HuH-7 (cell line): Measurements from ENCODE around the gene DAPK2.
"Not testable (repeated sequence)": the region's sequence is repeated elsewhere in the genome, so short reads cannot be mapped to it uniquely, and the experiment has no call there.

ENCODE experiments used
- DNase-seq: peaks from one replicate; pipeline ENCODE4 v3.0.0; 2011; ENCODE audit warnings: low spot score

The DAPK2 gene

DNA sequence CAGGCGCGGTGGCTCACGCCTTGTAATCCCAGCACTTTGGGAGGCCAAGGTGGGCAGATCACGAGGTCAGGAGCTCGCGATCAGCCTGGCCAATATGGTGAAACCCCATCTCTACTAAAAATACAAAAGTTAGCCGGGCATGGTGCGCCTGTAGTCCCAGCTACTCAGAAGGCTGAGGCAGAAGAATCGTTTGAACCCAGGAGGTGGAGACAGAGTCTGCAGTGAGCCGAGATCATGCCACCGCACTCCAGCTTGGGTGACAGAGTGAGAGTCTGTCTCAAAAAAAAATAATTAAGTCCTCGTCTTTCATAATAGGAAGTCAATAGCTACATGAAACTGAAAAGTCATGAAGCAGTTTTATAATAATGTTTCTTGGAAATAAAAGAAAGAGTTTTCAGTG is 7.4 kb upstream of the DAPK2 start:
- not testable (repeated sequence) for DNase-seq

DNA sequence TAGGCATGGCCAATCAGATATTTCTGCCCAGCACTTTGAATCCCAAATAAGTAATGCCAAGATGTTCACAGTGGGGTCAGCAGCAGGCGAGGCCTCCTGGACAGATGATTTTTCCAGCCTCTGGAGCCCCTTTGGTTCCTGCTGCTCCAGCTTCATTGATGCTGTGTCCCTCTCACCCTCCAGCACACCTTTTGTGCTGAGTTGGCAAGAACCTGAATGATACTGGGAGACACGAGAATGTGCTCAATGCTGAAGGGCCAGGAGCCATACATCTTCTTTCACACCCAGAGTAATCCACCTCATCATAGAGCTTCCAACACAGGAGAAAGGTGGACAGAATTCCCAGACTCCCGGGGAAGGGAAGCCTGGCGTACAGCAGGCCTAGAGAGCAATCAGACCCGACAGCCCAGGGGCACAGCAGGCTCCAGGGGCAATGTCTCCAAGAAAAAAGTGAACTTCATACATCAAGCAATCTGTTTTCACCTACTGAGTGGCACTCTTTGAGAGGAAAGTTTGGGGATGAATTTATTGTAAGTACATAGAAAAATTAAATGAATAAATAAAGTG is 6.7 kb upstream of the DAPK2 start:
- DNase-seq, result no peak

DNA sequence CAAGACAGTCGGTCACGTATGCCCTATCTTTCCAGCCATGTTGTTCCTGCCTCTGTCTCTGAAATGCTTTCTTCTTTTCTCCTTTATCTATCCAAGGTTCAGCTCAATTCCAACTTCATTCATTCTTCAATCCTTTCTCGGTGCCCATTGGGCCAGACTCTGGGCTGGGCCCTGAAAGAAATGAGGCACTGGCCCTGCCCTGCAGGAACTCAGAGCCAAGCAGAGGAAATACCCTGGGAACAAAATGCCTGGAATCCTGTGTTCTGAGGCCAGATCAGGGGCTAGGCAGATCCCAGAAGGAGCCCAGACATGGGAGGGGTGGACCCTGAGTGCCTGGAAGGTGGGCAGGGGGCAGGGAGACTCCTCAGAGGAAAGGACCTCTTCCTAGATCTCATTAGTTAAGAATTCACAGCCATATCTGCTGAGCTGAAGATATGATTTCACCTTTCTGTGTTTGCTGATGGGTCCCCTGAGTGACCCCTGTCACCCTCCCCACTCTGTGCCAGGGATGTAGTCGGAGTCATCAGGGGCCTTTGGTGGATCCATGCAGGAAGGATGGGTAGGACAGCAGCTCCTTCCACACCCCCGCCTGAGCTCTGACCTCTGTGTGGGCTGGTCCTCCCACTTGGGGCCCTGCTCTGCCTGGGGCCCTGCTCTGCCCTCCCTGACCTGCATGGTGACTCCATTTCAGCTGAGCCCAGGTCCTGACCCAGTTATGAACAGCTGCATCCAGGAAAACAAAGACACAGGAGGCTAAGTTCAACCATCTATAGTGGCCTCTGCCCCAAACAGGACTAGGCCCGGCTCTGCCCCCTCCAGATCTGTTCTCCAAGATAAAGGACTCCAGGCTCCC is 5.3 kb upstream of the DAPK2 start:
- DNase-seq, result no peak

DNA sequence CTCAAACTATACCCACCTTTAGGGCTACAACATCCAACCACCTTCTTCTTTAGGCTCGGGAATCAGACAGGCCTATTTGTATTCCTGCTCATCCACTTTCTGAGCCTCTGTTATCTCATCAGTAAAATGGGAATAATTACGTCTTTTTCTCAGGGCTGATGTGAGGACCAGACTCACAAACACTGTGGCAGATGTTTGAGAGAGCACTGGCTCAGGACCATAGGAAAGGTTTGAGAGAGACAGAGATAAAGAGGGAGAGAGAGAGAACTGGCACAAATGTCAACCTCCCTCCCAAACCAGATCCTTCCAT is 4.8 kb upstream of the DAPK2 start:
- no peak for DNase-seq

DNA sequence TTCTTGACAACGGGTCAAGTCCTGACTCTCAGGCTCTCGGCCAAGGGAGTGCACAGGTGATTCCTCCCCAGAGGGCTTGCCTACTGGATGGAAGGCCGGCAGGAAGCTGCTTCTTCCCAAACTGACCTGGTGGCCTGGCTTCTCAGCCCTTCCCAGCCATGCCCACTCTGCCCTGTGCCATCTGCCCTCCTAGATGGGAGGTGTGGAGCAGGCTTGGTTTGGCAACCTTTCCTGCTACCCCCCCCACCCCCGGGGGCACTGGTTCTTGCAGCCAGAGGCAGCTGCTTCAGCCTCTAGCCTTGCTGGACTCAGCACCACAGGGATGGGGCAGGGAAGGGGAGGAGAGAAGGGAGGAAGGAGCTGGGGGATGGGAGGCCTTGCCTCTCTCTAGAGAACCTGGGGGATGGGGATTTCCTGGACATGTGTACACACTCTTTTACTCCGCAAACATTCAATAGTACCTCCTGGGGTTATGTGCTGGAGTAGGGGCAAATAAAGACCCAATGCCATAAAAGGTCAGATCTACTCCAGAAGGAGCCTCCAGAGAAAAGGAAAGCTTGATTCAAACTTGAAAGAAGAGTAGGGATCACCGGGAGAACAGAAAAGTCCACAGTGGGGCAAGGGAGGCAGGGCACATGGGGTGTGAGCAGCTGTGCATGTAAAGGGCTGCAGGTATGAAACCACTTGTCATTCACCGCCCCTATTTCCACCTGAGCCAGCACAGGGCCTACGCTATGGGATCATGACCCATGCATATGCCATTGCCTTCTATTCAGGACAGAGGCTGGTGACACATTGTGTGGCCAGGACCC is 4.2 kb upstream of the DAPK2 start:
- DNase-seq, result peak; percentile 43

DNA sequence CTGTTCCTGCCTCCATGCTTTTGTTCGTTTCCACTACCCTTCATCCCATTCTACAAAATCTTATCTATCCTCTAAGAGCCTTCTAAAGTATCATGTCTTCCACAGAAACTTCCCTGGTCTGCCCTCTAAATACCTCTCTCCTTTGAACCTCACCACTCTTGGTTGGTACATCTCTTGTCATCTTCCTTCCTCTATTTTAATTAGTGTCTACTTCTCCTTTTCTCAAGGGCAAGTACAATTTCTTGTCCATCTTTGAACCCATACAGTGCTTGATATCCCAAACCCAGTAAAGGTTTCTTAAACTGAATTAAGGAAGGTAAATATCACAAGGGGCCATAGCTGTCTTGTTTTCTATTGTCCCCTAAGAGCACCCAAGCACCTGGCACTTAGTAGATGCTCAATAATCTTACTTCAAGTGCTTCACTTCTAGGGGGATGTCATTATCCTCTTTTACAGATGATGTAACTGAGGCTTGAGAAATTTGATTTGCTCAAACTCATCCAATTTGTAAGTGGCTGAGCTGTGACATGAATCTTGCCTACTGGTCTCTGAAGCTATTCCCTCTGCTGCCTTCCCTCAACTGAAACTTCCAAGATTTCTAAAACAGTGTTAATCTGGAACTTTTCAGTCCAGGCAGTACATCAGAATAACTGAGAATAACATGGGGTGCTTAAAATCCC is 2.6 kb upstream of the DAPK2 start:
- DNase-seq, result no peak

DNA sequence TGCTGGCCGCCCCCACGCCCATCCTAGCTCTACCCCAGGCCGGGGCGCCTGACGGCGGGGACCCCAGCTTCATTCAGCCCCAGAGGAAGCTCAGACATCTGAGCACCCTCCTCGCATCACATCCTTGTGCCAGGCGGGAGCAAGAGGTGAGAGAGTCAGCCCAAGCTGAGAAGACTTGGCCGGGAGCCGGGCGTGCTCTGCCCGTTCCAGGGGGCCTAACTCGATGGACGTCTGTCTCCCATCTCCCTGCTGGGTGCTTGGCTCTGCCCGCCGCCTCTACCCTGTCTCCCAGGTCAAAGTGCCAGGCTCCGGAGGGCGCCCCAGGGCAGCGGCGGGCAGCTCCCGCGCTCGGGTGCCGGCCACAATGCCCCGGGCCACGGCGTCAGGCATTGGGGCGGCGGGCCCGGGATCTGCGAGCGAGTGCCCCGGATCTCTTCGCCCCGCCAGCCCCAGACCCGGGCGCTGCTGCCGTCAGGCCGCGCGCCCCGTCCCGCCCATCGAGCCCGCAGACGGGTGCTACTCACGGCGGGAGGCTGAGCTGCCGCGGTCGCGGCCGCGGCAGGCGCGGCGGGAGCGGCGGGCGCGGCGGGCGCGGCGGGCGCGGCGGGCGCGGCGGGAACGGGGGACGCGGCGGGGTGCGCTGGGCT is 388 bp downstream of the DAPK2 start:
- DNase-seq, result peak; percentile 40

DNA sequence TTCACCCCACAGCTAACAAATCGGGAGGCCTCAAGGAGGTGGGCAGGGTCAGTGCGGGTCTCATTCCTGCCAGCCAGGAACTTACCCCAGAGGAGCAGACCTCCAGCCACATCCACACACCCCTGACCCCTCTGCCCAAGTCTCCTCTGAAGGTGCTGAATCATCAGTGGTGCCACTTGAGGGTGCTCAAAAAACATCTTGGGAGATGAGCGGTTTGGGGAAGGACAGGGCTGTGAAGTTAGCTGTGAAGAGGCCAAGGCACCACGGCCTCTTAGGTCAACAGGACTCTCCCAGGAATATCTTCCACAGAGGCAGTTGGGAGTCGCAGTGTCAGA is 1.2 kb downstream of the DAPK2 start:
- no peak for DNase-seq

DNA sequence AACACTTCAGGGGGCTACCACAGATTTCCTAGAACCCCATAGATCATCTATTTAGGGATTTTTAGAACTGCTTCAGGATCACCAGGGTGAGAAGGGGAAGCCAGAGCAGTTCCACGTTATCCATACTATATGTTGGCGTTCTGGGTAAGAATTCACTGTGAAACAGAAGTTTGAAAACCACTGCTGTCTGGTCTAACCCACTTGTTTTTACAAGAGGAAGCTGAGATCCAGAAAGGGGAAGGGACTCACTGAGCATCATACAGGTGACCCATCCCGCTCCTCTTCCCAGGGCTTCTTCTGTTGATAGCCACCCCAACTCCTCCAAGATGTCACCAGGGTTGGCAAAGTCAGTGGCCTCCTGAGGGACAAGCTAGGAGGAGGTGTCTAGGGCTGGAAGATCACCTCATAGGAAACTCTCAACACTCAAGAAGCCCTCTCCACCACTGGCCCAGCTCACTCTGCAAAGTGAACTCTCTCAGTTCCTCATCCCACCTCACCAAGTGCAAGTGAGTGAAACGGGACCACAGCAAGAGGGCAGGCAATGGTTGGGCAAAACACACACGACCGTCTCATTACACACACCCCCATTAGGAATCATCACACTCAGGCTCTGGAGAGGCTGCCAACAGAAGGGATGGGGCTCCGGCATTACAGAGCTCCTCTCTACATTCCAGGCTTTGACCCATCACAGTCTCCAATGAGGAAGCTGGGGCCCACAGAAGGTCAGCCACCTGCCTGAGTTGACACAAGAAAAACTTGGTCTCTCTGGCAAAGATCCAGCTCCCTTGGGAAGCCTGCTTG is 1.8 kb downstream of the DAPK2 start:
- no peak for DNase-seq

DNA sequence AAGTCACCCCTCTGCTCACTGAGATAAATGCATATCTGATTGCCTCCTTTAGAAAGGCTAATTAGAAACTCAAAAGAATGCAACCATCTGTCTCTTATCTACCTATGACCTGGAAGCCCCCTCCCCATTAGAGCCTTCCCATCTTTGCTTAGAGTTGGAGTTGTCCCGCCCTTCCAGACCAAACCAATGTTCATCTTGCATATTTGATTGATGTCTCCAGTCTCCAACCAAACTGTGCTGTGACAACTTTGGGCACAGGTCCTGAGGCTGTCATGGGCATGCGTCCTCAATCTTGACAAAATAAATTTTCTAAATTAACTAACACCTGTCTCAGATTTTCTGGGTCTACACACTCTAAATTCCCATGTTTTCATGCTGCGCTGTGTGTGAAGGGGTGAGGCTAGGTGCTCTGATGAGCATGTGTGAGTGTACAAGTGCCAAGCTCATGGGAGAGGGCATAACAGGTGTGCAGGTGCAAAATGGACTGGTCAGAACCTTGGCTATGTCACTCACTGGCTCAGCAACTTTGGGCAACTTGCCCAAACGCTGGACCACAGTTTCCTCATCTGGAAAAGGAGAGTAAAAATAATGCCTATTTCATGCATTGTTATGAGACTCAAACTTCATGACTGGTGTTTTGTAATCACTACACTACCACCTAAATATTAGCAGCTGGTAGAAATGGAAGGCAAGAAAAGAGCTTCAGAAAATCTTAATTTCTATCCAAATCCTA is 7.2 kb downstream of the DAPK2 start:
- no peak for DNase-seq

DNA sequence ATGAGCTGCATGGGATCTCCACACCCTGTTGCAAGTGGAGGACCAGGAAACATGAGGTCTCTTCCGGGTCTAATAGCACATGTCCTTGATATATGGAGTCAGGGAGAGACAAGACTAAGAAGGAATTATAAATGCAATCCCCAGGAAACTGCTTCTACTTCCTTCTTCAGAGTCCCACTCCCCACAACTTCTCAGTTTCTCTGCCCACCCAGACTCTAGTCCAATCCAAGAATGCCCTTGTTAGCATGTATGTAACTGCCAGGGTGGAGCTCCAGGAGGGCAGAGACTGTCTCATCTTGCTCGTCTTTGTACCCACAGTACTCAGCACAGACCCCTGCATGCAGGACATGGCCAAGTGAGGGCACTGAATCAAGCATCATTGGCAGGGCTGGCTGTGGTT is 8.3 kb downstream of the DAPK2 start:
- no peak for DNase-seq

DNA sequence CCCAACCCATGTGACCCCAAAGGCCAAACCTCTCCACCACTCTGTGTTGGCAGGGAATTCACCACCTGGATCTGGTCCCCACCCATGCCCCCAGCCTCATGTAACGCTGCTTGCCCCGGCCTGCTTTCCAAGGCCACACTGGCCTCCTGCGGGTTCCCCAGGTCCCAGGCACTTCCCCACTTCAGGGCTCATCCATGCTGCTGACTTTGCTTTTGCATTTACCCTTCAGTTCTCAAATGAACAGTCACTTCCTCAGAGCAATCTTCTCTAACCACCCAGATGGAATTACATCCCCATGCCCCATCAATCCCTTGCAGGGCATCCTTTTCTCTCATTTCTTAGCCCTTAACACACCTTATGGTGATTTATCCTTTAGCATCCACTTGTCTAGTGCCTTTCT is 9.2 kb downstream of the DAPK2 start:
- no peak for DNase-seq

DNA sequence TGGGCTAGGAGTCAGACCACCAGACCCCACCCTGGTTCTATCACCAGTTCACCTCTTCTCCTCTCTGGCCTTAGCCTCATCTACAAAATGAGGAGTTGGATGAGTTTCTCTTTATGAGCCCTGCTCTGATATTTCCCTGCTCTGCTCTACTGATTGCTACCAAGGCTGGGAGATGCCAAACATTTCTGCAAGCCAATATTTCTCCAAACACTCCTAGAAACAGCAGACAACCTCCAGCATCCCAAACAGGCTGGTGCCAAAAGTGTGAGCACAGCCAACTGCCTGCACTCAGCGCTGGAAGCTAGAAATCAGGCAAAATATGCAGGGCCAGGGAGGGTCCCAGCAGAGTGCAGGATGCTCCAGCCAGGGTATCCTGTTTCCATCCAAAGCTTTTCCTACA is 10.8 kb downstream of the DAPK2 start:
- DNase-seq, result no peak

DNA sequence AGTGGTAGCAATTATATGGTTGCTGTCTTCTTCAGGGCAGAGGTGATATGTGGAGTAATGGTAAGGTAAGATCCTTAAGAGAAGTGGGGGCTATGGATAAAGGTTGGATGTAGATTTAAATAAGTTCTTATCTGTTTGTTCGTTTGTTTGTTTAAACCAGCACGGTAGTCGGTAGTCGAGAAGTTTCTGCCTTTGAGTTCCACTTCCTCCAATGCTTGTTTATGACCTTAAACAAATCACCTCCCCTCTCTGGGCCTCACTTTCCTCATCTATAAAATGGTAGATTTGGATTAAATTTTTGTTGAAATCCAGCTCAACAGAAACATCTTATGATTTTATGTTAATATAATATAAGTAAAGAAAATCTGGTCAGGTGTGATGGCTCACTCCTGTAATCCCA is 11.8 kb downstream of the DAPK2 start:
- DNase-seq, result no peak

DNA sequence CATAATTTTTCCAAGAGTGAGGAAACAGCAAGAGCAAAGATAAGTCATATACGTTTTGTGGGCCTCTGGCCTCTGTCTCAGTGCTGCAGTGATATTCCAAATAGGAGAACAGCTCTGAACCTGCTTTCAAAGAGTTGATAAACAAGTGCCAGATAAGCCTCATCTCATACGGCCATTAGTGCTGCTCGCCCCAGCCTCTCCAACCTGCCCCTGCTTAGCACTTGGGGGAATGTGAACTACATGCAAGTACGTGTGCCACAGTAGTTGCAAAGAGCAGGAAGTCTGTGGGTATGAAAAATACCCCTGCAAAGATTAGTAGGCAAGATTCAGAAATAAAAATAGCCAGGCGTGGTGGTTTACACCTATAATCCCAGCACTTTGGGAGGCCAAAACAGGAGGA is 14.0 kb downstream of the DAPK2 start:
- DNase-seq, result no peak

DNA sequence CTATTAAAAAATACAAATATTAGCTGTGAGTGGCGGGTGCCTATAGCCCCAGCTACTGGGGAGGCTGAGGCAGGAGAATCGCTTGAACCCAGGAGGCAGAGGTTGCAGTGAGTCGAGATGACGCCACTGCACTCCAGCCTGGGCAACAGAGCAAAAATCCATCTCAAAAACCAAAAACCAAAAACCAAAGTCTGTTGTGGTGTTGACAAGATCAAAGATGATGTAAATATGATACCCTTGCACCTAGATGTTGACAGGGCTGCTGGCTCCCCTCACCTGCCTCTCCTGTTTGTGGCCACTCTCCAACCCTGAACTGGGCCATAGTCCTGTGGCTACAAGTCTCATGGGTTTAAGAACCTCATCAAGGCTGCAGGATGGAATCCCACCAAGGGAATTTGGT is 16.2 kb downstream of the DAPK2 start:
- DNase-seq, result no peak

DNA sequence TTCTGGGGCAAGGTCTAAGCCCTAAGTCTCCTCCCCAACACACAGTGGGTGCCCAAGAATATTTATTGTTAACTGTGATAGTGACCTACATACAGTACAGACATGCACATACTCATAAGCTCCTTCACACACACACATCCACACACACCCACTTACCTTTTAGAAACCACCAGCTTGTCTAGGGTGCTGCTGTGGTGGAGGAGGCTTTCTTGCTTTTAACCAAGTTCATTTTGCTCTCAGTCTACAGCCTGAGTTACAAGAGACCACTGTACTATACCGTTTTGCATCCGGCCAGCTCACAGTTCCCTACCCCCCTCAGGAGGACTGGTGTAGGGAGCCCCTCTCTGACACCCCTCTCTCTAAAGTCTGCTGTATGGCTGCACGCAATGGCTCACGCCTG is 16.7 kb downstream of the DAPK2 start:
- DNase-seq, result no peak

DNA sequence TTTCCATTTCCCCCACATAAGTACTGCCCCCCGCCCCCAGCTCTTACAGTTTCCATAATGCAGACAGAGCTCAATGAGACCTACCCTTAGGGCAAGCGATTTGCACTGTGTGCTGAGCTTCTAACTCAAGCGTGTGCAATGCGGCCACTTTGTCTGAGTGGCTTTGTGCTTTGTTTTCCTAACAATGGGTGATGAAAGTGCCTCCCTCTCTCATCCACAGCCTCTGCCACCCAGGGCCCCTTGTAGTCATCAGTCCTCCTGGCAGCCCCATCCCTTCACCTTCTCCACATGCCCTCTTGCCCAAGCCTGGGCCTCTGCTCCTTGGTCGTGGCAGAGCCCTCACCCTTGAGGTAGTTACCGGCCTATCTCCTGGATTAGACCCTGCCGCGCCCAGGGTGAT is 17.2 kb downstream of the DAPK2 start:
- no peak for DNase-seq

DNA sequence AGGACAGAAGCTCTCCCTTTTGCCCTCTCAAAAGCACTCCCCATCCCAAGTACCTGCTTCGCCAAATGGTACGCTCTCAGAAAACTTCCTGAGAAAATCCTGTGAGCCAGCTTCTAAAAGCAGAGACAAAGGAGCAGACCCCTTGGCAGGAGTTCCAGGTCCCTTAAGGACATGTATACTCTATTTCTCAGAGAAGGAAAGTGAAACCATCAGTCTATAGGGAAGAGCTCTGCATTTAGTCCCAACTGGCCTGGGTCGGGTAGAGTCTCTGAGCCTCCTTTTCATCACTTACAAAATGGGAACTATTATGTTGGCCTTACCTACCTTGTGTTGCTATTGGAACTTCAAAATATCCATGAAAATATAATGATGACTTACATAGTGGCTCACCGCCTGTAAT is 19.7 kb downstream of the DAPK2 start:
- no peak for DNase-seq

DNA sequence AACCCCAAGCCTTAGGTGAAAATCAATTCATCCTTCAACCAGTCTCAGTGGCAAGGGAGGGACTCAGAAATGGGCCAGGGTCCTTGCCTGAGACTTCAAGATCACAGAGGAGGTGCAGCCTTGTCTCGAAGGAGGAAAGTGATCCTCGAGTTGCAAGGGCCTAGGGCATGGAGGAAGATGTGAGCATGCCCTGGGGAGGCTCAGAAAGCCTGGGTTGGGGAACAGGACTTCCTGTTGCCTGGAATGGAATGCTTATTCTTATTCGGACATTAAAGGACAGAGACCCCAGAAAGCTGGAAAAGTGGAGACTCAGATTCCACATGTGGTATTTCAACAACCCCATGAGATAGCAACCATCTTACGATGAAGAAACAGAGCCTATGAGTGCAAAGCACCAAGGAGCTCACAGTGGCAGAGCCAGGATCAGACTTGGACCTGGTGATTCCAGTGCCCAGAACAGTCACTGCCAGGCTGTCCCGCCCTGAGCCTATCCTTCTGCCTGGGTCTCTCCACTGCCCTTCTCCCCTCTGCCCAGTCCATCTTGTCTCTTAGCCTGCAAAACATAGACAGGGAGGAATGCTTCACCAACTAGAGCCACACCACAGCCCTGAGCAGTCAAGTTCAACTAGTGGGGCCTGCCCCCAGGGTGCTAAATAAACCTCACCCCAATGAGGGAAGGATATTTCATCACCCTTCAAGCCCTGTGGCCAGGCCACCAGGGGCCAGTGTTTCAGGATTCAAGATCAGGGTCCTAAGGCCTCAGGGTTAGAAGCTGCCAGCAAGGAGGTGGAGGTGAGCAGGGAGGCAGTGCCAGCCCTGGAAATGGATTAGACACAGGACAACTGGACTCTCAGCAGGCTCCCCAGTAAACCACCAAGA is 21.9 kb downstream of the DAPK2 start:
- DNase-seq, result no peak
